Tibial artery (tissue), 4 donors: ENCODE data around the gene KCNQ1.

Experiments used
- DNase-seq, 2 donors: peaks; one replicate each; pipeline ENCODE4 v3.0.0-alpha.2; 2019
- H3K27ac ChIP-seq, 2 donors: fragments of 200-600 bp; sonication (generic) in 1 of 2; 1 replicate in 1 of 2; 2 replicates in 1 of 2; pipeline ENCODE4 v1.5.1; 2018 to 2019; ENCODE audit warnings: mild to moderate bottlenecking in 1 of 2
- H3K27me3 ChIP-seq, 2 donors: fragments of 200-600 bp; sonication (generic) in 1 of 2; one replicate each; pipeline versions ENCODE4 v1.5.1 to v1.6.0; 2016 to 2019
- H3K36me3 ChIP-seq, 3 donors: fragments of 200-600 bp; sonication (generic) in 2 of 3; one replicate each; pipeline ENCODE4 v1.5.1; 2016 to 2019; ENCODE audit warnings: mild to moderate bottlenecking in 2 of 3
- H3K4me1 ChIP-seq, 4 donors: fragments of 200-600 bp; sonication (generic) in 2 of 4; 1 replicate in 3 of 4; 2 replicates in 1 of 4; pipeline ENCODE4 v1.5.1; 2016 to 2019
- H3K4me3 ChIP-seq, 2 donors: fragments of 200-600 bp; sonication (generic) in 1 of 2; 1 replicate in 1 of 2; 2 replicates in 1 of 2; pipeline ENCODE4 v1.5.1; 2018 to 2019; ENCODE audit warnings: mild to moderate bottlenecking in 2 of 2
- H3K9me3 ChIP-seq, 3 donors: fragments of 200-600 bp; sonication (generic) in 1 of 3; one replicate each; pipeline ENCODE4 v1.5.1; 2016 to 2019
- intact Hi-C: fragments of 100-400 bp; cut with DNase I; formaldehyde crosslinking; loops from one replicate; pipeline ENCODE4 v1.15.0; 2023; ENCODE audit warnings: low total_unique reads
- TF ChIP-seq, protein P1 (sequence below), 2 experiments: fragments of 200-600 bp in 1 of 2; fragments of 450-650 bp in 1 of 2; IDR thresholded peaks; one replicate each; pipeline ENCODE4 v1.5.1; 2017 to 2019; ENCODE audit warnings: antibody characterized with exemption in 2 of 2, mild to moderate bottlenecking in 1 of 2, moderate library complexity in 1 of 2

KCNQ1 gene

GRCh38 chr11:2498750-2499149, 53.9 kb downstream of the KCNQ1 start:
- TF ChIP-seq, protein P1, sequence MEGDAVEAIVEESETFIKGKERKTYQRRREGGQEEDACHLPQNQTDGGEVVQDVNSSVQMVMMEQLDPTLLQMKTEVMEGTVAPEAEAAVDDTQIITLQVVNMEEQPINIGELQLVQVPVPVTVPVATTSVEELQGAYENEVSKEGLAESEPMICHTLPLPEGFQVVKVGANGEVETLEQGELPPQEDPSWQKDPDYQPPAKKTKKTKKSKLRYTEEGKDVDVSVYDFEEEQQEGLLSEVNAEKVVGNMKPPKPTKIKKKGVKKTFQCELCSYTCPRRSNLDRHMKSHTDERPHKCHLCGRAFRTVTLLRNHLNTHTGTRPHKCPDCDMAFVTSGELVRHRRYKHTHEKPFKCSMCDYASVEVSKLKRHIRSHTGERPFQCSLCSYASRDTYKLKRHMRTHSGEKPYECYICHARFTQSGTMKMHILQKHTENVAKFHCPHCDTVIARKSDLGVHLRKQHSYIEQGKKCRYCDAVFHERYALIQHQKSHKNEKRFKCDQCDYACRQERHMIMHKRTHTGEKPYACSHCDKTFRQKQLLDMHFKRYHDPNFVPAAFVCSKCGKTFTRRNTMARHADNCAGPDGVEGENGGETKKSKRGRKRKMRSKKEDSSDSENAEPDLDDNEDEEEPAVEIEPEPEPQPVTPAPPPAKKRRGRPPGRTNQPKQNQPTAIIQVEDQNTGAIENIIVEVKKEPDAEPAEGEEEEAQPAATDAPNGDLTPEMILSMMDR (IDR thresholded peaks at IDR 0.05) = no peak
- H3K4me3 ChIP-seq = no peak overlapping the region
- DNase-seq = no peak
- H3K27me3 ChIP-seq = peaks cover 0 to 13% of the 10 kb centered on the region in 2 donors
- no peaks in the 10 kb centered on the region for H3K36me3 ChIP-seq
- no peak overlapping the region for H3K27ac ChIP-seq
- no peaks in the 10 kb centered on the region for H3K4me1 ChIP-seq
- H3K9me3 ChIP-seq = peaks cover 0 to 17% (median 11%) of the 10 kb centered on the region in 3 donors
- intact Hi-C loops = no loop called here

DNA sequence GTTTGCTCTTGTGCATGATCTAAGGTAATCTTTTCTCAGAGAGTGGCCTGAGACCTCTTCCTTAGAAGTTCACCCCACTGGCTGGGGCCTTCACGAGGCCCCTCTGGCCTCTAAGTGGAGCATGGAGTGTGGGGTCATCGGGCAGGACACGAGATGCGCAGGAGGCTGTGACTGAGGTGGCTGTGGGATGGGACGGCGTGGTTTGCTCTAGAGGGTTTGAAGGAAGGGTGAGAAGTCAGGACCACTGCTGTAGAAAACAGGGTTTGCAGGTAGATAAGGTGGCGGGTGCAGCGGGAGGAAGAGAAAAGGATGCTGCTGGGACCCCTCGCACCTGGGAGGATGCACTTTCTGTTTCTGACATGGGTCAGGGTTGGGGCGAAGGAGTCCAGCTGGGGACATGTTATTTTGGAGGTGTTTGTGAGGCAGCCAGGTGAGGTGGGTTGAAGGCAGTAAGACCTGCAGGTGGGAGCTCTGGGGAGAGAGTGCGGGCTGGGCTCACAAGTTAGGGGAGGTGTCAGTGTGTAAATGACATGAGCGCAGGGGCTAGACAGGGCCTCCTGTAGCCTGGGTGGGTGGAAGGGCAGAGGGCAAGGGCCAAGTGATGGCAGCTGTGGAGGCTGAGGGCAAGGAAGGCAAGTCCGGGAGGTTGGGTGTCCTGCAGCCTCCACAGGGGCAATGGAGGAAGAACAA, 62.5 kb downstream of the KCNQ1 start:
- Histone ChIP-seq H3K9me3 (peaks cover 0 to 2% (median 1%) of the 10 kb centered on the region in 3 donors), H3K4me3 (no peak overlapping the region), H3K27ac (no peak overlapping the region), H3K27me3 (peaks cover 0 to 19% of the 10 kb centered on the region in 2 donors), H3K4me1 (no peaks in the 10 kb centered on the region), H3K36me3 (no peaks in the 10 kb centered on the region)
- TF ChIP-seq, protein P1 (IDR thresholded peaks at IDR 0.05) = no peak
- intact Hi-C loops = no loop called here
- DNase-seq = peak in 1 of 2 donors; percentile 56

GRCh38 chr11:2507945-2508749, 63.3 kb downstream of the KCNQ1 start:
- Histone ChIP-seq H3K4me1 (no peaks in the 10 kb centered on the region), H3K36me3 (no peaks in the 10 kb centered on the region), H3K9me3 (no peaks in the 10 kb centered on the region), H3K27me3 (peaks cover 0 to 19% of the 10 kb centered on the region in 2 donors), H3K4me3 (no peak overlapping the region), H3K27ac (no peak overlapping the region)
- TF ChIP-seq, protein P1 (IDR thresholded peaks at IDR 0.05) = no peak
- DNase-seq = peak; percentile 13 to 51
- intact Hi-C loops = no loop called here

DNA sequence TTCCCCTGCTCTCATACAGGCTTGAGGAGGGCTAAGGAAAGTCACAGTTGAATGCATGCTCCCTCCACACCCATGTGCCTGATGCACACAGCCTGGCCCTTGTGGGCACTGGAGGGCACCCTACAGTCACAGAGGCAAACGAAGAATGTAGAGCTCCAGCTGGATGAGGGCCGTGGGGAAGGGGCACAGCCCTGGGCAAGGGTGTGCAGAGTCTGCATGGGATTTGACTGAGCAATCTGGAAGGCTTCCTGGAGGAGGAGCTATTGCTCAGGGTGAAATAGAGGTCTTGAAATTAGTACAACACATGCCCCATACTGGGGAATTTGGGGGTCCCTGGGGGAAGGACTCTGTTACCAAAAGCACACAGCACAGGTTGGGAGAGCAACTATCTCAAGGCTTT, 64.0 kb downstream of the KCNQ1 start:
- Histone ChIP-seq H3K4me1 (no peaks in the 10 kb centered on the region), H3K27me3 (peaks cover 0 to 19% of the 10 kb centered on the region in 2 donors), H3K27ac (no peak overlapping the region), H3K36me3 (no peaks in the 10 kb centered on the region), H3K4me3 (no peak overlapping the region), H3K9me3 (no peaks in the 10 kb centered on the region)
- TF ChIP-seq, protein P1 (IDR thresholded peaks at IDR 0.05) = no peak
- intact Hi-C loops = no loop called here
- DNase-seq = peak in 1 of 2 donors; percentile 31

- peak; percentile 18 to 64 for DNase-seq
Measured at GRCh38 chr11:2509481-2510001, 64.7 kb downstream of the KCNQ1 start.

More at GRCh38 chr11:2509481-2510001, 64.7 kb downstream of the KCNQ1 start:
- TF ChIP-seq, protein P1 (IDR thresholded peaks at IDR 0.05) = no peak
- Histone ChIP-seq H3K36me3 (no peaks in the 10 kb centered on the region), H3K4me3 (no peak overlapping the region), H3K4me1 (no peaks in the 10 kb centered on the region), H3K27me3 (peaks cover 0 to 19% of the 10 kb centered on the region in 2 donors), H3K27ac (no peak overlapping the region), H3K9me3 (no peaks in the 10 kb centered on the region)
- intact Hi-C loops = no loop called here
